Measurements from ENCODE around the gene RANBP6. TPM values are rescaled to one million over a fixed set of nuclear protein-coding genes. Genes with fewer than 3 reads are reported as not detected.

Gene RANBP6
- total RNA-seq, 1 donor from 2014 or later: 17.1 TPM

DNA sequence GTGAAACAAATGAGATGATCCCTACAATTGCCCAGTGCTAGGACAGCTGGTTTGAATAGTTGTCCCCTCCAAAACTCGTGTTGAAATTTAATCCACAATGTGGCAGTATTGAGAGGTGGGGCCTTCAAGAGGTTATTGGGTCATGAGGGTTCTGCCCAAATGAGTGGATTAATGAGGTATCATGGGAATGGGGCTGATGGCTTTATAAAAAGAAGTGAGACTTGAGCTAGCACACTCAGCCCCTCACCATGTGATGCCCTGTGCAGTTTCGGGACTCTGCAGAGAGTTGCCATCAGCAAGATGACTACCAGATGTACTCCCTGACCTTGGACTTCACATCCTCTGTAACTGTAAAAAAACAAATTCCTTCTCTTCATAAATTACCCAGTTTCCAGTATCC, 33.1 kb downstream of the RANBP6 start:
- TF ChIP-seq, protein P1, sequence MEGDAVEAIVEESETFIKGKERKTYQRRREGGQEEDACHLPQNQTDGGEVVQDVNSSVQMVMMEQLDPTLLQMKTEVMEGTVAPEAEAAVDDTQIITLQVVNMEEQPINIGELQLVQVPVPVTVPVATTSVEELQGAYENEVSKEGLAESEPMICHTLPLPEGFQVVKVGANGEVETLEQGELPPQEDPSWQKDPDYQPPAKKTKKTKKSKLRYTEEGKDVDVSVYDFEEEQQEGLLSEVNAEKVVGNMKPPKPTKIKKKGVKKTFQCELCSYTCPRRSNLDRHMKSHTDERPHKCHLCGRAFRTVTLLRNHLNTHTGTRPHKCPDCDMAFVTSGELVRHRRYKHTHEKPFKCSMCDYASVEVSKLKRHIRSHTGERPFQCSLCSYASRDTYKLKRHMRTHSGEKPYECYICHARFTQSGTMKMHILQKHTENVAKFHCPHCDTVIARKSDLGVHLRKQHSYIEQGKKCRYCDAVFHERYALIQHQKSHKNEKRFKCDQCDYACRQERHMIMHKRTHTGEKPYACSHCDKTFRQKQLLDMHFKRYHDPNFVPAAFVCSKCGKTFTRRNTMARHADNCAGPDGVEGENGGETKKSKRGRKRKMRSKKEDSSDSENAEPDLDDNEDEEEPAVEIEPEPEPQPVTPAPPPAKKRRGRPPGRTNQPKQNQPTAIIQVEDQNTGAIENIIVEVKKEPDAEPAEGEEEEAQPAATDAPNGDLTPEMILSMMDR (conservative IDR thresholded peaks at IDR 0.05; ENCODE audit: low read depth, low read length): no peak
- H3K4me3 ChIP-seq (ENCODE audit: low read depth, low read length): no peak overlapping the region
- no peak for DNase-seq (ENCODE audit: low read depth)

DNA sequence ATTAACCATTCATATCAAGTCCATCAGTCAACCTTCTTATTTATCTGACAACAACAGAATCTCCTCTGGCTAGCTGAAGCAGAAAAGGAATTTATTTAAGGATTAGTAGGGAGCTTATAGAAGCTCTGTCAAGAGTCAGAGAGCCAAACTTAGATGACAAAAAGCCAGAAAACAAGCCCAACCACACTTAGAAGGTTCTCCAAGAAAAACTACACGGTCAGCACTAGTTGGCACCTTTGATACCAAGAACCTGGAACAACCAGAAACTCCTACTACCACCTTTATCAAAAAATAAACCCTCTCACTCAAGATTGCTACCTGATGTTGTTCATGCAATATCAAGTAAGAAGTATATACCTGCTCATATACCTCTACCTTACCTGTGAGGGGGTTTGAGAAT, 36.9 kb downstream of the RANBP6 start:
- no peak overlapping the region for H3K4me3 ChIP-seq (ENCODE audit: low read depth, low read length)
- no peak for DNase-seq (ENCODE audit: low read depth)
- TF ChIP-seq, protein P1 (conservative IDR thresholded peaks at IDR 0.05; ENCODE audit: low read depth, low read length): no peak

DNA sequence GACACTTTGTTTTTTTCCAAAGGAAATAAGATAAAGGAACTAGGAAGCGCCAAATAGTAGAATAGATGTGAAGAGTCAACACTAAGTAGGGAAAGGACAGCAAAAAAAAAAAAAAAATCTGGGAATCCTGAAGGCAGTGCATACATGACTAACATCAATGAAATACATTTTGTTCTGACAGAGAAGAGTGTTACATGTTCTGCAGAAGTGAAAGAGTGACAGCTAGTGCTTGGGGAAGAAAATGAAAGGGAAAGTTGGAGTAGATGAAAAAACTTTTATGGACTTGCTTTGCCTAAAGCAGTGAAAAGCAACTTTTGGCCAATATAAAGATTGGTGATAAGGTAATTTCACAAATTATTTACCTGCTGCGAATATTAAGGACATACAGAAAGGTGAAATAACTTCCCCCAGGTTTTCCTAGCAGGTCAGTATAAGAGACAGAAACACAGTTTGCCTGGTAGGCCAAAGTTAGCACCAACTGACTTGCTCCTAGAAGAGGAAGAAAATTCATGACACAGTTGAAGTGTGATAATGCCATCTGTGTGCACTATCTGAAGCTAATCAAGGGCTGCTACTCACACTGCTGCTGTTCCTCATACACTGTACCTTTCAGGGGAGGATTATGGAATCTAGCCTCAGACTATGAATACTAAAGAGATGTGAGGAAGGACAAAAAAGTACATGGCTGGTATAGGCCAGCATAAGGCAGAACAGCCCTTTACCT, 38.6 kb downstream of the RANBP6 start:
- H3K4me3 ChIP-seq (ENCODE audit: low read depth, low read length): no peak overlapping the region
- DNase-seq (ENCODE audit: low read depth): no peak
- TF ChIP-seq, protein P1 (conservative IDR thresholded peaks at IDR 0.05; ENCODE audit: low read depth, low read length): peak; percentile 29

DNA sequence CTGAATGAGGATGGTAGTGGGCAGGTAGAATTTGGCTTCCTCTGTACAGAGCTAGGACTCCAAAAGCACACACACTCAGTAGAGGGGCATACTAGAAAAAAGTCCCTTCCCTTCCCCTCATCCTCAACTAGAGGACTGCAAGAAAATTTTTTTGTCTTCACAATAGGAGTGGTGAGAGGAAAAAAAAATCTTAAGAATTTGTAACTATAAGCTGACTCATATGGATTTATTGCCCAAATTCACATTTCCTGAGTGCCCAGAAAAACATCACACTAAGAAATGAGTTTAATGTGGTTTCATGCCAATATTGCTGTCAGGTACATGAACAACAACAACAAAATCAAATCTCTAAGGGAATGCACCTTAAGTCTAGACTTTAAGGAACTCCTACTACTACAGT, 43.7 kb downstream of the RANBP6 start:
- H3K4me3 ChIP-seq (ENCODE audit: low read depth, low read length): no peak overlapping the region
- no peak for DNase-seq (ENCODE audit: low read depth)
- TF ChIP-seq, protein P1 (conservative IDR thresholded peaks at IDR 0.05; ENCODE audit: low read depth, low read length): no peak

Other genes starting within 250 kb of the RANBP6 start
- 13.2 and 21.3 TPM in 2 replicates for gene ERMP1, start 182.5 kb downstream of the RANBP6 start, total RNA-seq
- not detected in 2 replicates for gene MLANA, start 124.7 kb downstream of the RANBP6 start, total RNA-seq
- 1.3 TPM in 1 of 2 replicates, not detected in the other for gene IL33, start 200.2 kb upstream of the RANBP6 start, total RNA-seq

Data from epithelial cell of proximal tubule (primary cell).